Measurements from ENCODE around the gene ADAMTS18. TPM values are rescaled to one million over a fixed set of nuclear protein-coding genes. Genes with fewer than 3 reads are reported as not detected.

The ADAMTS18 gene
- total and polyA plus RNA-seq, 2 of the 8 experiments (the other 6 are each of a cell fraction or from before 2014, with no cell fraction given), result 0.05 to 0.19 TPM

DNA sequence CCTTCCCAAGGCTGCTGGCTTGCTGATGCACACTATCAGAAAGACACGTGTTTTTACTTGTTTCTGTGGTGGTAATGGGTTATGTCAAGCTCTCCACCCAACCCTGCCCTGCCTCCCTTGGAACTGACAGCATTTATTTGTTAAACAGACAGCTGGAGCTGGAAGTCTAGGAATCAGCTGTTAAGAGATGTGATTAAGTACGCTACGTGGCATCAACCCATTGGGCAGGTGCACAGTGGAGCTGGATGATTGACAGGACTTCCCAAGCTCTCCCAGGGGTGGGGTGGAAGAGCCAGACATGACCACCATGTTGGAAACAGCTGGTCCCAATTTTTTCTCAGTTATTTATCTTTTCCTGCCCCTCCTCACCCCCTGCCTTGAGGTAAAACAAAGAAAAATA, 49.4 kb downstream of the ADAMTS18 start (continued):
- TF ChIP-seq TEAD4 (IDR thresholded peaks at IDR 0.05; ENCODE audit: low read depth, low read length), result no peak
- TF ChIP-seq KDM5A (IDR thresholded peaks at IDR 0.05; ENCODE audit: low read length), result no peak
- TF ChIP-seq RBBP5 (IDR thresholded peaks at IDR 0.05; ENCODE audit: borderline replicate concordance, low read depth, low read length), result no peak
- TF ChIP-seq CHD2 (IDR thresholded peaks at IDR 0.05; ENCODE audit: low read length), result no peak
- TF ChIP-seq SUZ12 (IDR thresholded peaks at IDR 0.05; ENCODE audit: low read length), result no peak

All from H1 (cell line).